ENCODE data around the gene AUNIP. TPM values are rescaled to one million over a fixed set of nuclear protein-coding genes. Genes with fewer than 3 reads are reported as not detected.

Gene AUNIP
- total RNA-seq, 1 experiment from 2014 or later = 12.1 TPM

DNA sequence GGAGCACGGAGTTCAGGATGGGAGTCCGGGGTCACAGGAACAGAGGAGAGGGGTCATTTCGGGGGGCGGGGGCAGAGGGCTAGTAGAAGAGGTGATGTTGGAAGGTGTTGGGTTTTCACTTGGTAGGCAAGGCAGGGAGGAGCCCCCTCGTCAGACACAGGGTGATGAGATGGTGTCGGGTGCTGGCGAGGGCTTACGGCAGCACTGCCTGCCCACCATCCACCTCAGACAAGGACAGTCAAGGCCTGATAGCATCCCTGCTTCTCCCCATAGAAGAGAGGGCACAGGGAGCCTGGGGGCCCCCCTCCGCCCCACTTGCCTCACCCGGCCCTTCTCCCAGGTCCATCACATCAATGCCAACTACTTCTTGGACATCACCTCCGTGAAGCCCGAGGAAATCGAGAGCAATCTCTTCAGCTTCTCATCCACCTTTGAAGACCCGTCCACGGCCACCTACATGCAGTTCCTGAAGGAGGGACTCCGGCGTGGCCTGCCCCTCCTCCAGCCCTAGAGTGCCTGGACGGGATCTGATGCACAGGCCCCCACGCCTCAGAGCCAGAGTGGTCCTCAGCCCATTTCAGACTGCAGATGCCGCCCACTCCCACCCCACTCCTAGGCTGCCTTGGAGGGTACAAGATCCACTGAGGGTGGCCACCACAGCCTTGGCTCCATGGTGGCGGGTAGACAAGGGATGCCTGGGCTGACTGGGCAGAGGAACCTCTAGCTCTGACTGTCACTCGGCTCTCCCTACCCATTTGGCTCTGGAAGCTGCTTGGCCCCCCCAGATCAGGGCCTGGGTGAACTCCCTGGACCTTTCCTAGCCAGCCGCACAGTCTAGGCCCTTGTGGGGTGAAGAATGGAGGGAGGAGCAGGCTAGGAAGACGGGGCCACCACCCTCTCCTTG lies 43.8 kb downstream of the AUNIP start:
- Histone ChIP-seq H3K27me3 (ENCODE audit: insufficient read depth, low read length) (no peaks in the 10 kb centered on the region), H3K27ac (ENCODE audit: low read depth, low read length) (no peak overlapping the region), H3K9me2 (ENCODE audit: insufficient read depth) (no peaks in the 10 kb centered on the region), H3K4me2 (ENCODE audit: low read length) (no peak overlapping the region), H3K4me3 (replicated peaks in 1 of 2; ENCODE audit: low read depth in 1 of 2, low read length in 2 of 2) (no peak overlapping the region), H2AFZ (ENCODE audit: low read depth, low read length, poor library complexity, severe bottlenecking) (no peak overlapping the region), H3K9me3 (ENCODE audit: control insufficient read depth in 1 of 2, insufficient read depth in 1 of 2, low read depth in 1 of 2, low read length in 2 of 2) (no peaks in the 10 kb centered on the region), H3K79me2 (ENCODE audit: insufficient read depth, low read length) (peaks cover 5% of the 10 kb centered on the region; the same call in 1 of the 2 replicates), H4K20me1 (ENCODE audit: insufficient read depth) (no peaks in the 10 kb centered on the region), H3K36me3 (ENCODE audit: control insufficient read depth in 1 of 2, insufficient read depth in 2 of 2, low read length in 2 of 2) (no peaks in the 10 kb centered on the region; a peak in 1 of 4 replicates), H3K9ac (ENCODE audit: low read length) (no peak overlapping the region), H3K4me1 (ENCODE audit: control insufficient read depth in 1 of 2, insufficient read depth in 2 of 2, low read length in 2 of 2) (peaks cover 15 to 22% of the 10 kb centered on the region in 2 experiments; a peak in 3 of 4 replicates)
- no peak for TF ChIP-seq JUND (IDR thresholded peaks at IDR 0.05)
- TF ChIP-seq TCF7L2 (IDR thresholded peaks at IDR 0.05; ENCODE audit: borderline replicate concordance, extremely low read depth, insufficient read depth, insufficient read length) = no peak
- ATAC-seq (no peak), DNase-seq (ENCODE audit: low read depth, low spot score) (no peak)
- CTCF ChIA-PET = no interaction called here
- intact Hi-C loops (cut with micrococcal nuclease) = loop anchor here (5.0 to 10.0 kb wide), 2 partner anchors 82 to 561 kb away; no protein-coding TSS in a partner anchor
- no TSS peak for BruUV-seq (replicated peaks)
- POLR2A ChIA-PET = interaction anchor here (0.7 to 0.8 kb wide), 2 partner anchors 267 to 322 kb away, joined by 3 read pairs; no protein-coding TSS in a partner anchor
- RAD21 ChIA-PET (ENCODE audit: low non-redundant PET in 1 of 2, low total read pairs in 2 of 2, uncharacterized antibody in 2 of 2, unreplicated experiment in 2 of 2) = no interaction called here

DNA sequence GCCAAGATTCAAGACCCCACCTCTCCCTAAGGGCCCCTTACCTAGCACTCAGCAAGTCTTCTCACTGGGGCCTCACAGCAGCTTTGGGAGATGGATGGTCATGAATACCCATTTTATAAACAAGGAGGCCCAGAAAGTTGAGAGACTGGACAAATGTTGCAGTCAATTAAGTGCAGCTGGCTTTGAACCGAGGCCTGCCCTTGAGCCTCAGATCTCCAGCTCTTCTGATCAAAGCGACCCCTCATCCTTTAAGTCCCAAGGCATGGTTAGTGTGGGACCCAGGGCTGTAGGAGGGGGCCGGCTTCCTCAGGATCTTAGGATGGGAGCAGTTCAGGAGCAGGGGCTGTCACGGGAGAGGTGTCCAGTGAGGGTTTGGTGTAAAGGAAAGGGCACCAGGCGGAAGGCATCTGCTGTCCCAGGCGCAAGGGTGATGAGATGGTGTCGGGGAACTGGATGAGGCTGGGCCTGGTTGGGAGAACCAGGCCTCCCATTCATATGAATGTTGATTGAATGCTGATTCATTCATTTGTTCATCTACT lies 44.6 kb downstream of the AUNIP start:
- no peak overlapping the region for H3K4me3 ChIP-seq (replicated peaks in 1 of 2; ENCODE audit: low read depth in 1 of 2, low read length in 2 of 2)

More for the DNA sequence above, 44.6 kb downstream of the AUNIP start:
- Histone ChIP-seq H2AFZ (ENCODE audit: low read depth, low read length, poor library complexity, severe bottlenecking) (no peak overlapping the region), H3K27me3 (ENCODE audit: insufficient read depth, low read length) (no peaks in the 10 kb centered on the region), H3K36me3 (ENCODE audit: control insufficient read depth in 1 of 2, insufficient read depth in 2 of 2, low read length in 2 of 2) (no peaks in the 10 kb centered on the region; a peak in 1 of 4 replicates), H3K9me3 (ENCODE audit: control insufficient read depth in 1 of 2, insufficient read depth in 1 of 2, low read depth in 1 of 2, low read length in 2 of 2) (no peaks in the 10 kb centered on the region), H4K20me1 (ENCODE audit: insufficient read depth) (no peaks in the 10 kb centered on the region), H3K4me2 (ENCODE audit: low read length) (no peak overlapping the region), H3K9ac (ENCODE audit: low read length) (no peak overlapping the region), H3K4me1 (ENCODE audit: control insufficient read depth in 1 of 2, insufficient read depth in 2 of 2, low read length in 2 of 2) (peaks cover 15 to 22% of the 10 kb centered on the region in 2 experiments; a peak in 3 of 4 replicates), H3K27ac (ENCODE audit: low read depth, low read length) (no peak overlapping the region), H3K79me2 (ENCODE audit: insufficient read depth, low read length) (no peaks in the 10 kb centered on the region), H3K9me2 (ENCODE audit: insufficient read depth) (no peaks in the 10 kb centered on the region)
- ChIA-PET RAD21 (ENCODE audit: low non-redundant PET in 1 of 2, low total read pairs in 2 of 2, uncharacterized antibody in 2 of 2, unreplicated experiment in 2 of 2) (no interaction called here), POLR2A (interaction anchor here (0.7 kb wide), 1 partner anchor 322 kb away, joined by 3 read pairs; no protein-coding TSS in a partner anchor), CTCF (no interaction called here)
- ATAC-seq (no peak), DNase-seq (ENCODE audit: low read depth, low spot score) (no peak)
- TF ChIP-seq YY1 (IDR thresholded peaks at IDR 0.05; ENCODE audit: extremely low read depth, insufficient replicate concordance, low read depth, low read length) = no peak
- TF ChIP-seq ATF3 (IDR thresholded peaks at IDR 0.05) = no peak
- no TSS peak for BruUV-seq (replicated peaks)
- intact Hi-C loops (cut with micrococcal nuclease) = loop anchor here (5.0 to 10.0 kb wide), 2 partner anchors 83 to 560 kb away; no protein-coding TSS in a partner anchor

All from HCT116 (cell line).